Muscle of leg (tissue), 11 donors: ENCODE results near the gene B3GALT6. TPM values are rescaled to one million over a fixed set of nuclear protein-coding genes. Genes with fewer than 3 reads are reported as not detected.

Experiments used
- DNase-seq: peaks from one replicate; pipeline ENCODE4 v3.0.0; 2013
- H3K27ac ChIP-seq: one replicate; pipeline ENCODE4 v1.5.1; 2013; ENCODE audit warnings: mild to moderate bottlenecking, low read length, control low read depth
- H3K27me3 ChIP-seq: one replicate; pipeline ENCODE4 v1.6.1; 2013; ENCODE audit warnings: low read length; ENCODE audit not compliant: control insufficient read depth, insufficient read depth
- H3K36me3 ChIP-seq: one replicate; pipeline ENCODE4 v1.6.1; 2013; ENCODE audit warnings: low read length; ENCODE audit not compliant: control insufficient read depth, insufficient read depth
- H3K4me1 ChIP-seq: one replicate; pipeline ENCODE4 v1.6.1; 2013; ENCODE audit warnings: low read length; ENCODE audit not compliant: control insufficient read depth, insufficient read depth
- H3K4me3 ChIP-seq: one replicate; pipeline ENCODE4 v1.5.1; 2013; ENCODE audit warnings: low read length, control low read depth
- H3K9me3 ChIP-seq: replicated peaks from 2 replicates; pipeline ENCODE4 v1.6.1; 2013; ENCODE audit warnings: low read depth, low read length; ENCODE audit not compliant: control insufficient read depth
- WGBS: methylation state at CpG from one replicate; pipeline ENCODE4 v1.1.5; 2013; ENCODE audit warnings: missing lambda C conversion rate; ENCODE audit not compliant: insufficient coverage; 5-methylcytosine and 5-hydroxymethylcytosine counted together
- polyA plus RNA-seq, 8 donors: library from polyadenylated mRNA; unstranded; fragments of 120-200 nt; gene quantifications; one replicate each; pipeline versions ENCODE4 v1.2.1 to v1.2.3, GENCODE V29; 2013; ENCODE audit warnings: inconsistent platforms in 1 of 8, low replicate concordance in 1 of 8; ENCODE audit not compliant: insufficient read length in 8 of 8, insufficient read depth in 1 of 8
- total RNA-seq: library from RNA; stranded (reverse); fragments of 120-200 nt; gene quantifications from one replicate; pipeline ENCODE4 v1.2.4, GENCODE V29; 2013

B3GALT6 gene
- total and polyA plus RNA-seq, 9 donors = 19.0 to 22.8 (median 21.2) TPM

- H3K27me3 ChIP-seq = peaks cover 8% of the 10 kb centered on the region
- peaks cover 35% of the 10 kb centered on the region for H3K36me3 ChIP-seq
- no peak overlapping the region for H3K27ac ChIP-seq
- 77% methylated on average over 90 of the region's 98 CpGs for WGBS
- no peaks in the 10 kb centered on the region for H3K9me3 ChIP-seq
- no peak for DNase-seq
- peaks cover 56% of the 10 kb centered on the region for H3K4me1 ChIP-seq
- no peak overlapping the region for H3K4me3 ChIP-seq
Measured at GRCh38 chr1:1232796-1233566, 944 bp downstream of the B3GALT6 start.

GRCh38 chr1:1233567-1233892 lies 1.5 kb downstream of the B3GALT6 start:
- DNase-seq = no peak
- Histone ChIP-seq H3K36me3 (peaks cover 29% of the 10 kb centered on the region), H3K4me3 (no peak overlapping the region), H3K4me1 (peaks cover 62% of the 10 kb centered on the region), H3K27me3 (peaks cover 13% of the 10 kb centered on the region), H3K9me3 (no peaks in the 10 kb centered on the region), H3K27ac (no peak overlapping the region)
- 94% methylated on average over 11 of the region's 15 CpGs for WGBS

GRCh38 chr1:1234180-1234808 lies 2.3 kb downstream of the B3GALT6 start:
- no peak for DNase-seq
- H3K36me3 ChIP-seq = peaks cover 23% of the 10 kb centered on the region
- 94% methylated on average over 26 of the region's 28 CpGs for WGBS
- peaks cover 67% of the 10 kb centered on the region for H3K4me1 ChIP-seq
- no peaks in the 10 kb centered on the region for H3K9me3 ChIP-seq
- H3K4me3 ChIP-seq = no peak overlapping the region
- H3K27ac ChIP-seq = no peak overlapping the region
- peaks cover 21% of the 10 kb centered on the region for H3K27me3 ChIP-seq

DNA sequence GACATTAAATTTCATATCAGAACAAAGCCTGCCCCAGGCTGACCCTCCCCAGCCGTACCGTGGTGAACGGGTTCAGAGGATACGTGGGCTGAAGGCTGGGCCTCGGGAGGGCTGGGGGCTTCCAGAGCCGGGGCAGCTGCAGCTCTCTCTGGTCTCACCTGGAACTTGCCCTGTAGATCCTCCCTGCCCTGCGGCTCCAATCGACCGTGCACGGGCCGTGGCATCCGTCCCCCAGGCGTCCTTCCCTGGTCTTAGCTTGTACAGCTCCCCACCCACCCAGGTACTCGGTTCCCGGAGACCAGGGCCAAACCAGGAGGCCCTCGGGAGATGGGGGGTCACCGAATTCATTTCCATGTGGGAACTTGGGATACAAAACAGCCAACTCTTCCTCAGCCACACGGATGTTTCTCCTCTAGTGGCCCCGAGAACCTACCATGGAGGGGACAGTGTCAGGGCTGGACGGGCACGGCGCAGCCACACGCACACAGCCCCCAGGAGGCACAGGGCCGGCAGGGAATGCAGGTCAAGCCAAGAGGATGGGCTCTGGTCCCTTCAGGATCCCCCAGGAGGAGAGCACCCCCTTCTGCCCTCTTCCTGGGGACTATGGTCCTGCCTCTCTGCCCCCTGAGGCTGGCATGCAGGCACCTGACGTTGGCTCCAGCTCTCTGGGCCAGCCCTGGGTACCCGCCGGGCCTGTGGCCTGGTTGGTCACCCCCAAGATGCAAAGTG lies 3.1 kb downstream of the B3GALT6 start:
- Histone ChIP-seq H3K27ac (no peak overlapping the region), H3K36me3 (peaks cover 18% of the 10 kb centered on the region), H3K27me3 (peaks cover 30% of the 10 kb centered on the region), H3K4me1 (peaks cover 66% of the 10 kb centered on the region), H3K4me3 (no peak overlapping the region), H3K9me3 (no peaks in the 10 kb centered on the region)
- DNase-seq = no peak
- 76% methylated on average over 23 of the region's 27 CpGs for WGBS

- no peak overlapping the region for H3K4me3 ChIP-seq
- peaks cover 18% of the 10 kb centered on the region for H3K36me3 ChIP-seq
- H3K27ac ChIP-seq = no peak overlapping the region
- DNase-seq = peak; percentile 53
- WGBS = 63% methylated on average over 19 of the region's 22 CpGs
- H3K4me1 ChIP-seq = peaks cover 56% of the 10 kb centered on the region
- no peaks in the 10 kb centered on the region for H3K9me3 ChIP-seq
- H3K27me3 ChIP-seq = peaks cover 36% of the 10 kb centered on the region
Measured at GRCh38 chr1:1236176-1236763, 4.2 kb downstream of the B3GALT6 start.

DNA sequence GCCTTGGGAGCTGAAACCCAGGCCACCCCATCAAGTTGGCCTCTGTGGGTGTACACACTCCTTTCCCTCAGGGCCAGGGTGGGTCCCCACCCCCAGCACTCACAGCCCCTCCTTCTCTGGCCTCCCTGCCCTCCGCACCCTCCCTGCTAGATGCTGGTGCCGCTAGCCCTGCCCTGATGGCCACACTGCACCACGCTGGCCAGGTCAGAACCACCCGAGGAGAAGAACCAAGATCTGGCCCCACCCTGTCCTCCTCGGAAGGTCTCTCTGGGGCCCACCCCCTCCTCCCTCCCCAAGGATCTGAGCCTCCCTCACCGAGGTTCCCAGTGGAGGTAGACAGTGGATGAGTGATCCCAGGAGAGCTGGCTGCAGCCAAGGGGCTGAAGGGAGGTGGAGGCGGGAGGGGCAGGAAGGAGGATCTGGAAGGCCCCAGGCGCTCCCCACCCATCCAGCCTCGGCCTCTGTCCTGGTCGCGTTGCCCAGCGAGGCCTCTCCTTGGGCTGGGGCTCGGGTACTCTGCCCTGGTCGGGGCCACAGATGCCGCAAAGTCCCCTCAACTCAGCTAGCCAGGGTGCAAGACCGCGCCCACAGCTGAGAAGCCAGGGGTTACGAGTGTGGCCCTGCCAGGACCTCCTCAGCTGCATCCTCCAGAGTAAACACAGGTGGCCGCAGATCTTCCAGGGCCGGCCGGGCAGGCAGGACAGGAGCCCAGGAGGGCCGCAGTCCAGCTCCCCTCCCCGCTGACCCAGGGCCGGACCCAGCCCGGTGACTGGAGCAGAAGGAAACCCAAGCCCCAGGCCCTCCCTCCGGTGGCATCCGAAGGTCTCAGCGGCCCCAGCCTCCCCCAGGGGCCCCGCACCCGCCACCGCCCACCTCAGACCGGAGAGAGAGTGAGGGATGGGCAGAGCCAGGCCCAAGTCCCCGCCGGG lies 5.2 kb downstream of the B3GALT6 start:
- DNase-seq = no peak
- peaks cover 56% of the 10 kb centered on the region for H3K4me1 ChIP-seq
- no peak overlapping the region for H3K27ac ChIP-seq
- WGBS = 40% methylated on average over 22 of the region's 34 CpGs
- no peak overlapping the region for H3K4me3 ChIP-seq
- H3K9me3 ChIP-seq = no peaks in the 10 kb centered on the region
- H3K27me3 ChIP-seq = peaks cover 40% of the 10 kb centered on the region
- peaks cover 18% of the 10 kb centered on the region for H3K36me3 ChIP-seq

DNA sequence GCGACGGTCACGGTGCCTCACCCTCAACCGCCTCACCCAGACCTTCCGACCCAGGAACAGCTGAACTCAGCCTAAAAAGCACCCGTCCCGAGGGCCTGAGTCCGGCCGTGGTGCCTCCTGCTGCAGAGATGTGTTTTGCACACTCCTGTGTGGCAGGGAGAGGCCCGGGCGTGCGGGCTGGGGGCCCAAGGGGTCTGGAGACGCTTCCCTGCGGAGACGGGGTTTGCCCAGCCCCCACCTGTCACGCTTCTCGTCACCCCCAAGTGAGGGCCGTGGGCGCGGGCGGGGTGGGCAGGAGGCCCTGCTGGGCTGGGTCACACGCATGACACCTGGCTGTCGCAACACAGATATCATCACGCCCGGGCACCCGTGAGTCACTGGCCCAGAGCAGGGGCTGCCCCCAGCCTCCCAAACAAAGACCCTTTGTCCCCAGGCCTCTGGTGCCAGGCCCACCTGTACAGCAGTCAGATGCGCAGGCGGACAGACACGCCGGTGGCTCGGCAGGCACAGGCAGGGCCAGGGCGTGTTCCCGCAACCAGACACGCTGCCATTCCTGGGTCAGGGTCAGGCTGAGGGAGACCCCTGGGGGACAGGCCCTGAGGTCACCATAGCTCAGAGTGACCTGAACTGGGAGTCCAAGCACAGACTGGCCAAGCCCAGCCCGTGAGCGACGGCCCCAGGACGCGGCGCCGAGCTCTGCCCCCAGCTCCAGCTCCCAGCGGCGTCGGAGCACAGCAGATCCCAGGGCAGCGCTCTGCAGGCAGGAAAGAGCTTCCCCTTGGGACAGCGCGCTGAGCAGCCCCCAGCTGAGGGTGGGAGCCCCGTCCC lies 6.1 kb downstream of the B3GALT6 start:
- no peak for DNase-seq
- H3K4me1 ChIP-seq = peaks cover 51% of the 10 kb centered on the region
- WGBS = 51% methylated on average over 45 of the region's 48 CpGs

GRCh38 chr1:1238702-1239178 lies 6.7 kb downstream of the B3GALT6 start:
- DNase-seq = no peak
- Histone ChIP-seq H3K9me3 (no peaks in the 10 kb centered on the region), H3K4me3 (no peak overlapping the region), H3K4me1 (peaks cover 52% of the 10 kb centered on the region), H3K36me3 (peaks cover 16% of the 10 kb centered on the region), H3K27me3 (peaks cover 40% of the 10 kb centered on the region), H3K27ac (no peak overlapping the region)
- whole genome bisulfite sequencing = 49% methylated on average over 19 of the region's 19 CpGs

More for the DNA sequence above, 6.1 kb downstream of the B3GALT6 start:
- no peak overlapping the region for H3K4me3 ChIP-seq
- H3K36me3 ChIP-seq = peaks cover 18% of the 10 kb centered on the region
- no peak overlapping the region for H3K27ac ChIP-seq
- H3K27me3 ChIP-seq = peaks cover 40% of the 10 kb centered on the region
- H3K9me3 ChIP-seq = no peaks in the 10 kb centered on the region

GRCh38 chr1:1239227-1239613 lies 7.2 kb downstream of the B3GALT6 start:
- Histone ChIP-seq H3K27me3 (peaks cover 44% of the 10 kb centered on the region), H3K27ac (no peak overlapping the region), H3K4me1 (peaks cover 57% of the 10 kb centered on the region), H3K36me3 (peaks cover 11% of the 10 kb centered on the region), H3K4me3 (no peak overlapping the region), H3K9me3 (no peaks in the 10 kb centered on the region)
- 66% methylated on average over 11 of the region's 15 CpGs for WGBS
- no peak for DNase-seq
